ENCODE measurements around the gene LACTB.

DNA sequence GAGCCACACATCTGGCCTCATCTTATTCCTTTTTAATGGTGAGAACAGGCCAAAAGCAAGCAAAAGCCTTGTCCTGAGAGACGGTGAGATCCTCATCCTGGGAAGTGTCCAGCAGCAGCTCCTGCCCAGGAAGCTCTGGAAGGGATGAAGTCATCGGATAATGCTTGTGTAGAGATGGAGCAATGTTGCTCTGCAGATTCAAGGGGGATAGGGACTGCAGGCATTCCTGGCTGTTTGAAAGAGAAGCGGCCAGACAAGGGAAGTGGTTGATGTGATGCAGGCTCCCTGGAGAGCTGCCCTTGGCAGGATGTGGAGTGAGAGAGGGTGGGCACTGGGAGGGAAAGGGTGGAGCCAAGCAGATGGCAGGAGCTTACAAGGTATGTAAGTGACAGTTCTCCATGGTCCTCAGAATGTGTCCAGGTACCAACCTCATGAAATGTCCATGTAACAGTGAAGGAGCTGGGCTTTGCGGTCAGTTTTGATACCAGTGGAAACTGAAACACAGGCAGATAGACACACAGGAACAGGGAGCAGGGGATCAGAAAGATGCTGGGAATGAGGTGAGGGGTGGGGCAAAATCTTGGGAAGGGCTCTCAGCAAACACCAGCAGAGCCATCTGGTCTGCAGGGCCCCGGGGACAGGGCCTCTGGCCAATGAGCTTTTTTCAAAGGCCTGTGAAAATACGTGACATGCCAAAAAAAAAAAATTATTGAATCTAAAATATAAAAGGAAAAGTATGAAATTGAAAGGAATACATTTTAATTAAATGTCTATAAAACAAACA lies 32.2 kb upstream of the LACTB start:
- TF ChIP-seq POLR2A (IDR thresholded peaks at IDR 0.05) (no peak), CTCF (IDR thresholded peaks at IDR 0.05) (no peak)

Data from Peyer's patch (tissue), 4 donors.